RWPE1 (cell line): Measurements from ENCODE around the gene KLHL25.

Experiments used
- CTCF ChIA-PET: fragments of 350-600 bp; sonication (Branson Sonifier 250); formaldehyde crosslinking; extraction: SDS; loops from one replicate; lab custom pipeline; 2021; lab: Yijun Ruan, JAX
- POLR2A ChIA-PET: fragments of 400-600 bp; formaldehyde crosslinking; extraction: SDS; loops from one replicate; lab custom pipeline; 2020; ENCODE audit warnings: antibody characterized with exemption; ENCODE audit not compliant: low non-redundant PET; lab: Yijun Ruan, JAX
- DNase-seq: peaks from one replicate; pipeline ENCODE4 v3.0.0; 2012; ENCODE audit warnings: low spot score
- H3K27ac ChIP-seq: fragments of 450-650 bp; 2 replicates; pipeline ENCODE4 v1.5.1; 2017
- CTCF ChIP-seq: fragments of 450-650 bp; conservative IDR thresholded peaks from 2 replicates; pipeline ENCODE4 v1.5.1; 2017; ENCODE audit warnings: low read depth, mild to moderate bottlenecking

Gene KLHL25

GRCh38 chr15:85760531-85761371, 34.0 kb downstream of the KLHL25 start:
- H3K27ac ChIP-seq = peak overlapping the region; percentile 70
- no peak for TF ChIP-seq CTCF
- CTCF ChIA-PET = interaction anchor here (0.5 to 1.2 kb wide), 3 partner anchors 12 to 89 kb away, joined by 3 to 4 read pairs (median 3); no protein-coding TSS in a partner anchor
- DNase-seq = no peak
- POLR2A ChIA-PET = no interaction called here

GRCh38 chr15:85760049-85760448, 34.7 kb downstream of the KLHL25 start:
- ChIA-PET CTCF (interaction anchor here (0.7 kb wide), 1 partner anchor 33 kb away, joined by 3 read pairs; no protein-coding TSS in a partner anchor), POLR2A (no interaction called here)
- no peak for TF ChIP-seq CTCF
- DNase-seq = no peak
- no peak overlapping the region for H3K27ac ChIP-seq

GRCh38 chr15:85759376-85759775, 35.3 kb downstream of the KLHL25 start:
- DNase-seq = no peak
- CTCF ChIA-PET = interaction anchor here (0.7 kb wide), 1 partner anchor 32 kb away, joined by 3 read pairs; no protein-coding TSS in a partner anchor
- POLR2A ChIA-PET = no interaction called here
- TF ChIP-seq CTCF = no peak
- peak overlapping the region; percentile 19 for H3K27ac ChIP-seq

- ChIA-PET POLR2A (no interaction called here), CTCF (no interaction called here)
- peak overlapping the region; percentile 19; the same call in 1 of the 2 replicates for H3K27ac ChIP-seq
- no peak for DNase-seq
- TF ChIP-seq CTCF = no peak
Observed at GRCh38 chr15:85758655-85758978, 36.1 kb downstream of the KLHL25 start.

- ChIA-PET POLR2A (no interaction called here), CTCF (no interaction called here)
- H3K27ac ChIP-seq = peak overlapping the region; percentile 19
- DNase-seq = no peak
- no peak for TF ChIP-seq CTCF
Observed at GRCh38 chr15:85757939-85758654, 36.6 kb downstream of the KLHL25 start.
